ENCODE measurements around the gene MEIS2. TPM values are rescaled to one million over a fixed set of nuclear protein-coding genes. Genes with fewer than 3 reads are reported as not detected.

The MEIS2 gene
- total and polyA plus RNA-seq, 8 donors: 9.1 to 30.5 (median 14.8) TPM

- H3K4me1 ChIP-seq: peaks cover 0 to 3% (median 0%) of the 10 kb centered on the region in 3 donors
- 30 to 33% methylated on average over 27 of the region's 27 CpGs for WGBS, 2 donors
- DNase-seq (peak in 1 of 6 donors; percentile 66), FAIRE-seq (no peak), ATAC-seq (peak in 2 of 4 donors; percentile 58 to 62)
- no peak for TF ChIP-seq CTCF (IDR thresholded peaks at IDR 0.05)
- H3K27ac ChIP-seq: no peak overlapping the region
- intact Hi-C loops (cut with DNase I): loop anchor here in 1 of 3 donors (10.0 kb wide), 1 partner anchor 222 kb away; the partner anchor contains the start of gene MEIS2
- H3K9me3 ChIP-seq: no peaks in the 10 kb centered on the region
- peaks cover 0 to 35% (median 8%) of the 10 kb centered on the region in 4 donors for H3K27me3 ChIP-seq
- H3K4me3 ChIP-seq: peak overlapping the region in 1 of 4 donors; percentile 23
- H3K36me3 ChIP-seq: no peaks in the 10 kb centered on the region
Observed at GRCh38 chr15:36882487-36883131, 217.7 kb downstream of the MEIS2 start.

GRCh38 chr15:36882056-36882455 lies 218.3 kb downstream of the MEIS2 start:
- no peaks in the 10 kb centered on the region for H3K9me3 ChIP-seq
- DNase-seq (peak in 1 of 6 donors; percentile 14), ATAC-seq (no peak), FAIRE-seq (no peak)
- no peak overlapping the region for H3K27ac ChIP-seq
- peaks cover 0 to 3% (median 0%) of the 10 kb centered on the region in 3 donors for H3K4me1 ChIP-seq
- peaks cover 0 to 35% (median 8%) of the 10 kb centered on the region in 4 donors for H3K27me3 ChIP-seq
- 63 to 77% methylated on average over 5 of the region's 5 CpGs for WGBS, 2 donors
- intact Hi-C loops (cut with DNase I): loop anchor here in 1 of 3 donors (10.0 kb wide), 1 partner anchor 223 kb away; the partner anchor contains the start of gene MEIS2
- no peaks in the 10 kb centered on the region for H3K36me3 ChIP-seq
- H3K4me3 ChIP-seq: no peak overlapping the region
- TF ChIP-seq CTCF (IDR thresholded peaks at IDR 0.05): no peak

- DNase-seq (no peak), ATAC-seq (no peak), FAIRE-seq (no peak)
- WGBS, 2 donors: 74 to 88% methylated on average over 2 of the region's 2 CpGs
- Histone ChIP-seq H3K4me3 (no peak overlapping the region), H3K4me1 (peaks cover 0 to 3% (median 0%) of the 10 kb centered on the region in 3 donors), H3K27ac (no peak overlapping the region), H3K9me3 (no peaks in the 10 kb centered on the region), H3K27me3 (peaks cover 0 to 35% (median 8%) of the 10 kb centered on the region in 4 donors), H3K36me3 (no peaks in the 10 kb centered on the region)
- no peak for TF ChIP-seq CTCF (IDR thresholded peaks at IDR 0.05)
- intact Hi-C loops (cut with DNase I): loop anchor here in 1 of 3 donors (10.0 kb wide), 1 partner anchor 223 kb away; the partner anchor contains the start of gene MEIS2
Observed at GRCh38 chr15:36881516-36881915, 218.8 kb downstream of the MEIS2 start.

- Histone ChIP-seq H3K4me3 (peak overlapping the region in 2 of 4 donors; percentile 13 to 20), H3K27me3 (peaks cover 0 to 35% (median 8%) of the 10 kb centered on the region in 4 donors), H3K36me3 (no peaks in the 10 kb centered on the region), H3K27ac (no peak overlapping the region), H3K9me3 (no peaks in the 10 kb centered on the region), H3K4me1 (peaks cover 0 to 3% (median 0%) of the 10 kb centered on the region in 3 donors)
- no peak for TF ChIP-seq CTCF (IDR thresholded peaks at IDR 0.05)
- FAIRE-seq: no peak
- no peak for DNase-seq
- intact Hi-C loops (cut with DNase I): loop anchor here in 1 of 3 donors (10.0 kb wide), 1 partner anchor 224 kb away; the partner anchor contains the start of gene MEIS2
- 47 to 48% methylated on average over 7 of the region's 7 CpGs for WGBS, 2 donors
- no peak for ATAC-seq
Observed at GRCh38 chr15:36880913-36881460, 219.4 kb downstream of the MEIS2 start.

Data from pancreas (tissue), 10 donors.